H1 (cell line): ENCODE results near the gene CIAO2B. TPM values are rescaled to one million over a fixed set of nuclear protein-coding genes. Genes with fewer than 3 reads are reported as not detected.

Experiments used
- NANOG ChIP-seq: IDR thresholded peaks from 2 replicates; pipeline ENCODE4 v1.6.1; 2011; ENCODE audit warnings: low read length, low read depth, mild to moderate bottlenecking, inconsistent platforms; ENCODE audit not compliant: insufficient read depth, poor library complexity, severe bottlenecking
- polyA plus RNA-seq, 7 experiments: library from polyadenylated mRNA; depleted of rRNA in 3 of 7; stranded (reverse) in 5 of 7; unstranded in 2 of 7; fragments of >200 nt in 5 of 7; fragments of 200-250 nt in 2 of 7; gene quantifications; 1 replicate in 5 of 7; 2 replicates in 1 of 7; 4 replicates in 1 of 7; pipeline versions ENCODE4 v1.2.1 to v1.2.3, GENCODE V29; 2011 to 2013; ENCODE audit warnings: missing spikeins in 2 of 7, mixed read lengths in 2 of 7
- total RNA-seq: library from RNA; stranded (reverse); fragmentation: NEBNext Ultra II Directional; extraction: Animal tissue kit (Norgen Biotek cat#: 25700); gene quantifications from 2 replicates; pipeline ENCODE4 v1.2.1, GENCODE V29; 2021
- TF ChIP-seq, protein P1 (sequence below): fragments of 300-600 bp; sonication (generic); IDR thresholded peaks from 2 replicates; pipeline ENCODE4 v1.7.1; 2012; ENCODE audit warnings: low read length, moderate library complexity, mild to moderate bottlenecking, inconsistent platforms; ENCODE audit not compliant: insufficient replicate concordance
- TF ChIP-seq, protein P2 (sequence below): IDR thresholded peaks from 2 replicates; pipeline ENCODE4 v1.6.1; 2012; ENCODE audit warnings: inconsistent platforms

The CIAO2B gene
- total and polyA plus RNA-seq, 2 of the 8 experiments (the other 6 are each of a cell fraction or from before 2014, with no cell fraction given) = 65.6 to 248 TPM

- TF ChIP-seq, protein P1, sequence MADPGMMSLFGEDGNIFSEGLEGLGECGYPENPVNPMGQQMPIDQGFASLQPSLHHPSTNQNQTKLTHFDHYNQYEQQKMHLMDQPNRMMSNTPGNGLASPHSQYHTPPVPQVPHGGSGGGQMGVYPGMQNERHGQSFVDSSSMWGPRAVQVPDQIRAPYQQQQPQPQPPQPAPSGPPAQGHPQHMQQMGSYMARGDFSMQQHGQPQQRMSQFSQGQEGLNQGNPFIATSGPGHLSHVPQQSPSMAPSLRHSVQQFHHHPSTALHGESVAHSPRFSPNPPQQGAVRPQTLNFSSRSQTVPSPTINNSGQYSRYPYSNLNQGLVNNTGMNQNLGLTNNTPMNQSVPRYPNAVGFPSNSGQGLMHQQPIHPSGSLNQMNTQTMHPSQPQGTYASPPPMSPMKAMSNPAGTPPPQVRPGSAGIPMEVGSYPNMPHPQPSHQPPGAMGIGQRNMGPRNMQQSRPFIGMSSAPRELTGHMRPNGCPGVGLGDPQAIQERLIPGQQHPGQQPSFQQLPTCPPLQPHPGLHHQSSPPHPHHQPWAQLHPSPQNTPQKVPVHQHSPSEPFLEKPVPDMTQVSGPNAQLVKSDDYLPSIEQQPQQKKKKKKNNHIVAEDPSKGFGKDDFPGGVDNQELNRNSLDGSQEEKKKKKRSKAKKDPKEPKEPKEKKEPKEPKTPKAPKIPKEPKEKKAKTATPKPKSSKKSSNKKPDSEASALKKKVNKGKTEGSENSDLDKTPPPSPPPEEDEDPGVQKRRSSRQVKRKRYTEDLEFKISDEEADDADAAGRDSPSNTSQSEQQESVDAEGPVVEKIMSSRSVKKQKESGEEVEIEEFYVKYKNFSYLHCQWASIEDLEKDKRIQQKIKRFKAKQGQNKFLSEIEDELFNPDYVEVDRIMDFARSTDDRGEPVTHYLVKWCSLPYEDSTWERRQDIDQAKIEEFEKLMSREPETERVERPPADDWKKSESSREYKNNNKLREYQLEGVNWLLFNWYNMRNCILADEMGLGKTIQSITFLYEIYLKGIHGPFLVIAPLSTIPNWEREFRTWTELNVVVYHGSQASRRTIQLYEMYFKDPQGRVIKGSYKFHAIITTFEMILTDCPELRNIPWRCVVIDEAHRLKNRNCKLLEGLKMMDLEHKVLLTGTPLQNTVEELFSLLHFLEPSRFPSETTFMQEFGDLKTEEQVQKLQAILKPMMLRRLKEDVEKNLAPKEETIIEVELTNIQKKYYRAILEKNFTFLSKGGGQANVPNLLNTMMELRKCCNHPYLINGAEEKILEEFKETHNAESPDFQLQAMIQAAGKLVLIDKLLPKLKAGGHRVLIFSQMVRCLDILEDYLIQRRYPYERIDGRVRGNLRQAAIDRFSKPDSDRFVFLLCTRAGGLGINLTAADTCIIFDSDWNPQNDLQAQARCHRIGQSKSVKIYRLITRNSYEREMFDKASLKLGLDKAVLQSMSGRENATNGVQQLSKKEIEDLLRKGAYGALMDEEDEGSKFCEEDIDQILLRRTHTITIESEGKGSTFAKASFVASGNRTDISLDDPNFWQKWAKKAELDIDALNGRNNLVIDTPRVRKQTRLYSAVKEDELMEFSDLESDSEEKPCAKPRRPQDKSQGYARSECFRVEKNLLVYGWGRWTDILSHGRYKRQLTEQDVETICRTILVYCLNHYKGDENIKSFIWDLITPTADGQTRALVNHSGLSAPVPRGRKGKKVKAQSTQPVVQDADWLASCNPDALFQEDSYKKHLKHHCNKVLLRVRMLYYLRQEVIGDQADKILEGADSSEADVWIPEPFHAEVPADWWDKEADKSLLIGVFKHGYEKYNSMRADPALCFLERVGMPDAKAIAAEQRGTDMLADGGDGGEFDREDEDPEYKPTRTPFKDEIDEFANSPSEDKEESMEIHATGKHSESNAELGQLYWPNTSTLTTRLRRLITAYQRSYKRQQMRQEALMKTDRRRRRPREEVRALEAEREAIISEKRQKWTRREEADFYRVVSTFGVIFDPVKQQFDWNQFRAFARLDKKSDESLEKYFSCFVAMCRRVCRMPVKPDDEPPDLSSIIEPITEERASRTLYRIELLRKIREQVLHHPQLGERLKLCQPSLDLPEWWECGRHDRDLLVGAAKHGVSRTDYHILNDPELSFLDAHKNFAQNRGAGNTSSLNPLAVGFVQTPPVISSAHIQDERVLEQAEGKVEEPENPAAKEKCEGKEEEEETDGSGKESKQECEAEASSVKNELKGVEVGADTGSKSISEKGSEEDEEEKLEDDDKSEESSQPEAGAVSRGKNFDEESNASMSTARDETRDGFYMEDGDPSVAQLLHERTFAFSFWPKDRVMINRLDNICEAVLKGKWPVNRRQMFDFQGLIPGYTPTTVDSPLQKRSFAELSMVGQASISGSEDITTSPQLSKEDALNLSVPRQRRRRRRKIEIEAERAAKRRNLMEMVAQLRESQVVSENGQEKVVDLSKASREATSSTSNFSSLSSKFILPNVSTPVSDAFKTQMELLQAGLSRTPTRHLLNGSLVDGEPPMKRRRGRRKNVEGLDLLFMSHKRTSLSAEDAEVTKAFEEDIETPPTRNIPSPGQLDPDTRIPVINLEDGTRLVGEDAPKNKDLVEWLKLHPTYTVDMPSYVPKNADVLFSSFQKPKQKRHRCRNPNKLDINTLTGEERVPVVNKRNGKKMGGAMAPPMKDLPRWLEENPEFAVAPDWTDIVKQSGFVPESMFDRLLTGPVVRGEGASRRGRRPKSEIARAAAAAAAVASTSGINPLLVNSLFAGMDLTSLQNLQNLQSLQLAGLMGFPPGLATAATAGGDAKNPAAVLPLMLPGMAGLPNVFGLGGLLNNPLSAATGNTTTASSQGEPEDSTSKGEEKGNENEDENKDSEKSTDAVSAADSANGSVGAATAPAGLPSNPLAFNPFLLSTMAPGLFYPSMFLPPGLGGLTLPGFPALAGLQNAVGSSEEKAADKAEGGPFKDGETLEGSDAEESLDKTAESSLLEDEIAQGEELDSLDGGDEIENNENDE = no peak
- TF ChIP-seq NANOG = no peak
- TF ChIP-seq, protein P2, sequence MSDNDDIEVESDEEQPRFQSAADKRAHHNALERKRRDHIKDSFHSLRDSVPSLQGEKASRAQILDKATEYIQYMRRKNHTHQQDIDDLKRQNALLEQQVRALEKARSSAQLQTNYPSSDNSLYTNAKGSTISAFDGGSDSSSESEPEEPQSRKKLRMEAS = no peak
- TF ChIP-seq, all 59 proteins: peak for 0
These were observed 33.3 kb downstream of the CIAO2B start (continued) for GRCh38 chr16:66900721-66901441.
